GM23338 (cell line): ENCODE measurements around the gene DNAAF9. TPM values are rescaled to one million over a fixed set of nuclear protein-coding genes. Genes with fewer than 3 reads are reported as not detected.
"Not testable (repeated sequence)": the region's sequence is repeated elsewhere in the genome, so short reads cannot be mapped to it uniquely, and the experiment has no call there.

Experiments used
- ATAC-seq: fragments of 200-7000 bp; cut with Tn5 transposase; 3 replicates; pipeline ENCODE4 v1.9.1; 2020
- DNase-seq: peaks from one replicate; pipeline ENCODE4 v3.0.0-alpha.2; 2015; ENCODE audit warnings: low spot score
- H2AFZ ChIP-seq: fragments of 200-600 bp; sonication (generic); 2 replicates; pipeline ENCODE4 v1.8.0; 2016; ENCODE audit warnings: antibody characterized with exemption, mild to moderate bottlenecking, moderate library complexity
- H3F3A ChIP-seq: fragments of 200-600 bp; sonication (generic); replicated peaks from 2 replicates; pipeline ENCODE4 v1.8.0; 2017; ENCODE audit warnings: antibody characterized with exemption, mixed run types, low read depth
- H3K27ac ChIP-seq: fragments of 200-600 bp; sonication (generic); 2 replicates; pipeline ENCODE4 v1.6.1; 2016; ENCODE audit warnings: low read depth
- H3K27me3 ChIP-seq: fragments of 200-600 bp; sonication (generic); 2 replicates; pipeline ENCODE4 v1.8.0; 2016; ENCODE audit warnings: mild to moderate bottlenecking, mixed run types, moderate library complexity; ENCODE audit not compliant: insufficient read depth
- H3K36me3 ChIP-seq: fragments of 200-600 bp; sonication (generic); 2 replicates; pipeline ENCODE4 v1.8.0; 2016; ENCODE audit warnings: mild to moderate bottlenecking; ENCODE audit not compliant: insufficient read depth
- H3K4me1 ChIP-seq: fragments of 200-600 bp; sonication (generic); 2 replicates; pipeline ENCODE4 v1.8.0; 2016; ENCODE audit warnings: mild to moderate bottlenecking, moderate library complexity; ENCODE audit not compliant: insufficient read depth
- H3K4me2 ChIP-seq: fragments of 200-600 bp; sonication (generic); 2 replicates; pipeline ENCODE4 v1.7.1; 2017; ENCODE audit warnings: mixed run types
- H3K4me3 ChIP-seq: fragments of 200-600 bp; sonication (generic); 2 replicates; pipeline ENCODE4 v1.6.1; 2016; ENCODE audit warnings: mixed run types
- H3K79me2 ChIP-seq: fragments of 200-600 bp; sonication (generic); replicated peaks from 2 replicates; pipeline ENCODE4 v1.8.0; 2017; ENCODE audit warnings: mild to moderate bottlenecking; ENCODE audit not compliant: insufficient read depth
- H3K9me2 ChIP-seq: fragments of 200-600 bp; sonication (generic); 2 replicates; pipeline ENCODE4 v1.8.0; 2017; ENCODE audit not compliant: insufficient read depth
- H4K20me1 ChIP-seq: fragments of 200-600 bp; sonication (generic); replicated peaks from 2 replicates; pipeline ENCODE4 v1.8.0; 2017; ENCODE audit warnings: mild to moderate bottlenecking; ENCODE audit not compliant: insufficient read depth
- H3K27ac Mint-ChIP-seq: 2 replicates; pipeline ENCODE4 v1.8.0; 2020; ENCODE audit warnings: inconsistent platforms, mild to moderate bottlenecking, moderate library complexity, mixed read lengths
- H3K27me3 Mint-ChIP-seq: 3 replicates; pipeline ENCODE4 v1.8.0; 2022; ENCODE audit warnings: low read depth, mild to moderate bottlenecking, moderate library complexity, mixed read lengths, inconsistent platforms; ENCODE audit not compliant: insufficient read depth, poor library complexity
- H3K36me3 Mint-ChIP-seq: 3 replicates; pipeline ENCODE4 v1.8.0; 2021; ENCODE audit warnings: low read depth, mild to moderate bottlenecking, inconsistent platforms, moderate library complexity, mixed read lengths
- H3K4me1 Mint-ChIP-seq: 3 replicates; pipeline ENCODE4 v1.8.0; 2020; ENCODE audit warnings: mild to moderate bottlenecking, inconsistent platforms, mixed read lengths
- H3K4me3 Mint-ChIP-seq: 3 replicates; pipeline ENCODE4 v1.8.0; 2021; ENCODE audit warnings: moderate library complexity, mild to moderate bottlenecking, inconsistent platforms, mixed read lengths
- H3K9me3 Mint-ChIP-seq: 3 replicates; pipeline ENCODE4 v1.8.0; 2020; ENCODE audit warnings: moderate library complexity, mild to moderate bottlenecking, inconsistent platforms, mixed read lengths
- CREB1 ChIP-seq: fragments of 250-450 bp; sonication (Bioruptor Pico); IDR thresholded peaks from 2 replicates; pipeline ENCODE4 v1.5.0; 2020; ENCODE audit warnings: low read depth, mild to moderate bottlenecking, moderate library complexity
- EZH2 ChIP-seq: fragments of 200-600 bp; sonication (generic); IDR thresholded peaks from one replicate; pipeline ENCODE4 v1.8.0; 2017; ENCODE audit warnings: antibody characterized with exemption, mild to moderate bottlenecking, low read depth; ENCODE audit not compliant: unreplicated experiment
- JUNB ChIP-seq: IDR thresholded peaks from one replicate; pipeline ENCODE4 v1.6.1; 2016; ENCODE audit warnings: antibody characterized with exemption; ENCODE audit not compliant: unreplicated experiment
- NANOG ChIP-seq: IDR thresholded peaks from 2 replicates; pipeline ENCODE4 v1.6.1; 2016; ENCODE audit warnings: antibody characterized with exemption, borderline replicate concordance
- STAT1 ChIP-seq: IDR thresholded peaks from one replicate; pipeline ENCODE4 v1.6.1; 2016; ENCODE audit warnings: antibody characterized with exemption; ENCODE audit not compliant: unreplicated experiment
- ZNF114 ChIP-seq: fragments of 250-450 bp; sonication (Bioruptor Pico); IDR thresholded peaks from 2 replicates; pipeline ENCODE4 v1.5.0; 2020; ENCODE audit warnings: mild to moderate bottlenecking, moderate library complexity
- ZNF331 ChIP-seq: fragments of 250-450 bp; sonication (Bioruptor Pico); IDR thresholded peaks from 2 replicates; pipeline ENCODE4 v1.5.0; 2020; ENCODE audit warnings: low read depth, mild to moderate bottlenecking, moderate library complexity
- polyA plus RNA-seq: library from polyadenylated mRNA; unstranded; fragments of >200 nt; fragmentation: Nextera tagmentation; extraction: Ambion mirVana; gene quantifications from 2 replicates; pipeline ENCODE4 v1.2.1, GENCODE V29; 2016
- total RNA-seq: library from RNA; depleted of rRNA; stranded (reverse); fragments of >200 nt; shearing (Covaris generic); gene quantifications from 2 replicates; pipeline ENCODE4 v1.2.3, GENCODE V29; 2014
- TF ChIP-seq, protein P1 (sequence below): fragments of 250-450 bp; sonication (Bioruptor Pico); IDR thresholded peaks from 2 replicates; pipeline ENCODE4 v1.5.0; 2020; ENCODE audit warnings: mild to moderate bottlenecking, moderate library complexity
- TF ChIP-seq, protein P2 (sequence below): IDR thresholded peaks from 2 replicates; pipeline ENCODE4 v1.6.1; 2016; ENCODE audit warnings: antibody characterized with exemption

The DNAAF9 gene
- total and polyA plus RNA-seq, 2 experiments from 2014 or later = 2.4 to 4.8 TPM

DNA sequence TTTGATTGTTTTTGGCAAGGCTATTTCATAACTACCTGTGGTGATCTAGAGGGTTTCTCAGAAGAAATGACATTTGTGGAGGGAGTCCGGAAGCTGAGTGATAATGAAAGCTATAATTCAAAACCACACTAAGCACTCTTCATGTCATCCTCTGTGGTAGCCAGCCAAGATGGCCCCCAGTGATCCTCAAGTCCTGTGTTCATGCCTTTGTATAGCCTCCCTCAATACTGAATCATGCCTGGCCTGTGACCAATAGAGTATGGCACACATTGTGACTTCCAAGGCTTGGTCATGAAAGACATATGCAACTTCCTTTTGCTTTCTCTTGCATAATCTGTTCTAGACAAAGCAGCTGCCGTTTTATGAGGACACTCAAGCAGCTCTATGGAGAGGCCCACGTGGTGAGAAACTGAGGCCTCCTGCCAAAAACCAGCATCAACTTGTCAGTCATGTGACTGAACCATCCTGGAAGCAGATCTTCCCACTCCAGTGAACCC lies 12.8 kb upstream of the DNAAF9 start:
- Mint-ChIP-seq H3K4me3 (no peak overlapping the region), H3K27me3 (peaks cover 2% of the 10 kb centered on the region), H3K27ac (no peak overlapping the region), H3K36me3 (0 out of 3 replicates have a peak, but pooled peaks cover 8% of the 10 kb centered on the region), H3K9me3 (peaks cover 8% of the 10 kb centered on the region), H3K4me1 (peaks cover 14% of the 10 kb centered on the region)
- H3K36me3 ChIP-seq = no peaks in the 10 kb centered on the region
- TF ChIP-seq CREB1 (CRISPR knock-in tag) (no peak), EZH2 (no peak)
- ATAC-seq (no peak), DNase-seq (no peak)
- H3K4me2 ChIP-seq = no peak overlapping the region
- H3K79me2 ChIP-seq = no peaks in the 10 kb centered on the region
- H3K4me1 ChIP-seq = no peaks in the 10 kb centered on the region
- no peaks in the 10 kb centered on the region for H3F3A ChIP-seq
- H3K27me3 ChIP-seq = no peaks in the 10 kb centered on the region
- H2AFZ ChIP-seq = no peak overlapping the region
- no peaks in the 10 kb centered on the region for H4K20me1 ChIP-seq
- H3K27ac ChIP-seq = no peak overlapping the region
- H3K9me2 ChIP-seq = no peaks in the 10 kb centered on the region
- no peak overlapping the region for H3K4me3 ChIP-seq

DNA sequence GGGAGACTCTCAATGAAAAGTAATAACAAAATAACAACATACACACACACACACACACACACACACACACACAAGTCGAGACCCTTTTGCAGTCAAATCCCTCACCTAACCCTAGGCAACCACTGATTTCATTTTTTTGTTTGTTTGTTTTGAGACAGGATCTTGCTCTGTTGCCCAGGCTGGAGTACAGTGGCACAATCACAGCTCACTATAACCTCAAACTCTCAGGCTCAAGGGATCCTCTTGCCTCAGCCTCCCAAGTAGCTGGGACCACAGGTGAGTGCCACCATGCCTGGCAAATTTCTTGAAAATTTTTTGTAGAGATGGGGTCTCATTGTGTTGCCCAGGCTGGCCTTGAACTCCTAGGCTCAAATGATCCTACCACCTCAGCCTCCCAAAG lies 10.7 kb upstream of the DNAAF9 start:
- H3F3A ChIP-seq, H3K27me3 Mint-ChIP-seq, H3K27ac Mint-ChIP-seq: not testable (repeated sequence)

DNA sequence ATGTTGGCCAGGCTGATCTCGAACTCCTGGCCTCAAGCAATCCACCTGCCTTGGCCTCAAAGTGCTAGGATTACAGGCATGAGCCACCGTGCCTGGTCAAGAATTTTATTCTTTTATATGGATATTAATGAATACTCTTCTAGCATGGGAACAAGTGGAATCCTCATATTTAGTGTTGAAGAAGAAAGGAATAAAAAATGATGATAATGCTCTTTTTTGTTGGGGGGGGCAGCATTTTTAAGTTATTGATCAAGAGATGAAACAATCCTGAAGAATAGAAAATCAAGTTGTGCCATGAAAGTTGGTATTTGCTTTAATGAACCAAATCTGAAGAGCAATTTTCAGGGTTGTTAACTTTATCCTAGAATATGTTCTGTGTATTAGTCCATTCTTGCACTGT lies 6.7 kb upstream of the DNAAF9 start:
- H3K36me3 ChIP-seq = no peaks in the 10 kb centered on the region
- H3F3A ChIP-seq = no peaks in the 10 kb centered on the region
- H3K4me3 ChIP-seq = no peak overlapping the region
- peaks cover 3% of the 10 kb centered on the region for H3K27me3 Mint-ChIP-seq
- H3K79me2 ChIP-seq = no peaks in the 10 kb centered on the region
- H4K20me1 ChIP-seq = no peaks in the 10 kb centered on the region
- no peaks in the 10 kb centered on the region; the same call in 1 of the 2 replicates for H3K27me3 ChIP-seq
- DNase-seq (no peak), ATAC-seq (no peak)
- no peak overlapping the region for H3K27ac Mint-ChIP-seq
- H3K36me3 Mint-ChIP-seq = 0 out of 3 replicates have a peak, but pooled peaks cover 8% of the 10 kb centered on the region
- peaks cover 8% of the 10 kb centered on the region for H3K9me3 Mint-ChIP-seq
- H3K4me2 ChIP-seq = no peak overlapping the region
- H3K4me1 ChIP-seq = no peaks in the 10 kb centered on the region
- no peak overlapping the region for H2AFZ ChIP-seq
- no peaks in the 10 kb centered on the region for H3K9me2 ChIP-seq
- H3K4me1 Mint-ChIP-seq = no peaks in the 10 kb centered on the region
- no peak overlapping the region for H3K27ac ChIP-seq
- H3K4me3 Mint-ChIP-seq = no peak overlapping the region
- TF ChIP-seq, protein P1, sequence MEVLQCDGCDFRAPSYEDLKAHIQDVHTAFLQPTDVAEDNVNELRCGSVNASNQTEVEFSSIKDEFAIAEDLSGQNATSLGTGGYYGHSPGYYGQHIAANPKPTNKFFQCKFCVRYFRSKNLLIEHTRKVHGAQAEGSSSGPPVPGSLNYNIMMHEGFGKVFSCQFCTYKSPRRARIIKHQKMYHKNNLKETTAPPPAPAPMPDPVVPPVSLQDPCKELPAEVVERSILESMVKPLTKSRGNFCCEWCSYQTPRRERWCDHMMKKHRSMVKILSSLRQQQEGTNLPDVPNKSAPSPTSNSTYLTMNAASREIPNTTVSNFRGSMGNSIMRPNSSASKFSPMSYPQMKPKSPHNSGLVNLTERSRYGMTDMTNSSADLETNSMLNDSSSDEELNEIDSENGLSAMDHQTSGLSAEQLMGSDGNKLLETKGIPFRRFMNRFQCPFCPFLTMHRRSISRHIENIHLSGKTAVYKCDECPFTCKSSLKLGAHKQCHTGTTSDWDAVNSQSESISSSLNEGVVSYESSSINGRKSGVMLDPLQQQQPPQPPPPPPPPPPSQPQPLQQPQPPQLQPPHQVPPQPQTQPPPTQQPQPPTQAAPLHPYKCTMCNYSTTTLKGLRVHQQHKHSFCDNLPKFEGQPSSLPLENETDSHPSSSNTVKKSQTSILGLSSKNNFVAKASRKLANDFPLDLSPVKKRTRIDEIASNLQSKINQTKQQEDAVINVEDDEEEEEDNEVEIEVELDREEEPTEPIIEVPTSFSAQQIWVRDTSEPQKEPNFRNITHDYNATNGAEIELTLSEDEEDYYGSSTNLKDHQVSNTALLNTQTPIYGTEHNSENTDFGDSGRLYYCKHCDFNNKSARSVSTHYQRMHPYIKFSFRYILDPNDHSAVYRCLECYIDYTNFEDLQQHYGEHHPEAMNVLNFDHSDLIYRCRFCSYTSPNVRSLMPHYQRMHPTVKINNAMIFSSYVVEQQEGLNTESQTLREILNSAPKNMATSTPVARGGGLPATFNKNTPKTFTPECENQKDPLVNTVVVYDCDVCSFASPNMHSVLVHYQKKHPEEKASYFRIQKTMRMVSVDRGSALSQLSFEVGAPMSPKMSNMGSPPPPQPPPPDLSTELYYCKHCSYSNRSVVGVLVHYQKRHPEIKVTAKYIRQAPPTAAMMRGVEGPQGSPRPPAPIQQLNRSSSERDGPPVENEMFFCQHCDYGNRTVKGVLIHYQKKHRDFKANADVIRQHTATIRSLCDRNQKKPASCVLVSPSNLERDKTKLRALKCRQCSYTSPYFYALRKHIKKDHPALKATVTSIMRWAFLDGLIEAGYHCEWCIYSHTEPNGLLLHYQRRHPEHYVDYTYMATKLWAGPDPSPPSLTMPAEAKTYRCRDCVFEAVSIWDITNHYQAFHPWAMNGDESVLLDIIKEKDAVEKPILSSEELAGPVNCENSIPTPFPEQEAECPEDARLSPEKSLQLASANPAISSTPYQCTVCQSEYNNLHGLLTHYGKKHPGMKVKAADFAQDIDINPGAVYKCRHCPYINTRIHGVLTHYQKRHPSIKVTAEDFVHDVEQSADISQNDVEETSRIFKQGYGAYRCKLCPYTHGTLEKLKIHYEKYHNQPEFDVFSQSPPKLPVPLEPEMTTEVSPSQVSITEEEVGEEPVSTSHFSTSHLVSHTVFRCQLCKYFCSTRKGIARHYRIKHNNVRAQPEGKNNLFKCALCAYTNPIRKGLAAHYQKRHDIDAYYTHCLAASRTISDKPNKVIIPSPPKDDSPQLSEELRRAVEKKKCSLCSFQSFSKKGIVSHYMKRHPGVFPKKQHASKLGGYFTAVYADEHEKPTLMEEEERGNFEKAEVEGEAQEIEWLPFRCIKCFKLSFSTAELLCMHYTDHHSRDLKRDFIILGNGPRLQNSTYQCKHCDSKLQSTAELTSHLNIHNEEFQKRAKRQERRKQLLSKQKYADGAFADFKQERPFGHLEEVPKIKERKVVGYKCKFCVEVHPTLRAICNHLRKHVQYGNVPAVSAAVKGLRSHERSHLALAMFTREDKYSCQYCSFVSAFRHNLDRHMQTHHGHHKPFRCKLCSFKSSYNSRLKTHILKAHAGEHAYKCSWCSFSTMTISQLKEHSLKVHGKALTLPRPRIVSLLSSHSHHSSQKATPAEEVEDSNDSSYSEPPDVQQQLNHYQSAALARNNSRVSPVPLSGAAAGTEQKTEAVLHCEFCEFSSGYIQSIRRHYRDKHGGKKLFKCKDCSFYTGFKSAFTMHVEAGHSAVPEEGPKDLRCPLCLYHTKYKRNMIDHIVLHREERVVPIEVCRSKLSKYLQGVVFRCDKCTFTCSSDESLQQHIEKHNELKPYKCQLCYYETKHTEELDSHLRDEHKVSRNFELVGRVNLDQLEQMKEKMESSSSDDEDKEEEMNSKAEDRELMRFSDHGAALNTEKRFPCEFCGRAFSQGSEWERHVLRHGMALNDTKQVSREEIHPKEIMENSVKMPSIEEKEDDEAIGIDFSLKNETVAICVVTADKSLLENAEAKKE (CRISPR knock-in tag) = no peak
- TF ChIP-seq ZNF331 (no peak), ZNF114 (CRISPR knock-in tag) (no peak), NANOG (no peak), JUNB (no peak), EZH2 (no peak), STAT1 (no peak)
- TF ChIP-seq, protein P2, sequence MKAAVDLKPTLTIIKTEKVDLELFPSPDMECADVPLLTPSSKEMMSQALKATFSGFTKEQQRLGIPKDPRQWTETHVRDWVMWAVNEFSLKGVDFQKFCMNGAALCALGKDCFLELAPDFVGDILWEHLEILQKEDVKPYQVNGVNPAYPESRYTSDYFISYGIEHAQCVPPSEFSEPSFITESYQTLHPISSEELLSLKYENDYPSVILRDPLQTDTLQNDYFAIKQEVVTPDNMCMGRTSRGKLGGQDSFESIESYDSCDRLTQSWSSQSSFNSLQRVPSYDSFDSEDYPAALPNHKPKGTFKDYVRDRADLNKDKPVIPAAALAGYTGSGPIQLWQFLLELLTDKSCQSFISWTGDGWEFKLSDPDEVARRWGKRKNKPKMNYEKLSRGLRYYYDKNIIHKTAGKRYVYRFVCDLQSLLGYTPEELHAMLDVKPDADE = no peak

More for the DNA sequence above, 10.7 kb upstream of the DNAAF9 start:
- not testable (repeated sequence) for H4K20me1 ChIP-seq, H3K79me2 ChIP-seq, H3K4me1 ChIP-seq, H3K27me3 ChIP-seq, H3K4me2 ChIP-seq, H3K36me3 Mint-ChIP-seq, H2AFZ ChIP-seq, ATAC-seq, H3K4me3 Mint-ChIP-seq, H3K9me3 Mint-ChIP-seq, H3K9me2 ChIP-seq, H3K36me3 ChIP-seq, H3K4me1 Mint-ChIP-seq, H3K4me3 ChIP-seq, H3K27ac ChIP-seq, DNase-seq
